AG04450 (cell line): ENCODE measurements around the gene TECTB. TPM values are rescaled to one million over a fixed set of nuclear protein-coding genes. Genes with fewer than 3 reads are reported as not detected.
"Not testable (repeated sequence)": the region's sequence is repeated elsewhere in the genome, so short reads cannot be mapped to it uniquely, and the experiment has no call there.

Source experiments
- CTCF ChIA-PET: fragments of 300-600, 350-600 bp; formaldehyde crosslinking; extraction: SDS; loops from one replicate; lab custom pipeline; 2022; ENCODE audit warnings: antibody characterized with exemption, inconsistent platforms; lab: Charles Lee
- POLR2A ChIA-PET: fragments of 350-600 bp; formaldehyde crosslinking; extraction: SDS; loops from one replicate; lab custom pipeline; 2021; ENCODE audit warnings: antibody characterized with exemption, inconsistent platforms; lab: Yijun Ruan, JAX
- DNase-seq: peaks from one replicate; pipeline ENCODE4 v3.0.0-alpha.2; 2011; ENCODE audit warnings: low read depth, low spot score
- H3K27ac ChIP-seq: one replicate; pipeline ENCODE4 v1.5.1; 2012; ENCODE audit warnings: low read depth, low read length, control low read depth
- H3K27me3 ChIP-seq: one replicate; pipeline ENCODE4 v1.6.0; 2012; ENCODE audit warnings: low read length; ENCODE audit not compliant: control insufficient read depth, insufficient read depth
- H3K4me3 ChIP-seq: 2 replicates; pipeline ENCODE4 v1.5.1; 2011; ENCODE audit warnings: mild to moderate bottlenecking, low read depth, low read length, control low read depth
- H3K9me3 ChIP-seq: 2 replicates; pipeline ENCODE4 v1.5.1; 2012; ENCODE audit warnings: low read length; ENCODE audit not compliant: control insufficient read depth, insufficient read depth
- CTCF ChIP-seq: IDR thresholded peaks from 2 replicates; pipeline ENCODE4 v1.5.1; 2011; ENCODE audit warnings: low read depth, low read length, control low read depth, inconsistent platforms
- polyA plus RNA-seq: library from polyadenylated mRNA; depleted of rRNA; stranded (reverse); fragments of >200 nt; gene quantifications from 2 replicates; pipeline ENCODE4 v1.2.3, GENCODE V29; 2011

Gene TECTB
- polyA plus RNA-seq, 1 experiment, result not detected

DNA sequence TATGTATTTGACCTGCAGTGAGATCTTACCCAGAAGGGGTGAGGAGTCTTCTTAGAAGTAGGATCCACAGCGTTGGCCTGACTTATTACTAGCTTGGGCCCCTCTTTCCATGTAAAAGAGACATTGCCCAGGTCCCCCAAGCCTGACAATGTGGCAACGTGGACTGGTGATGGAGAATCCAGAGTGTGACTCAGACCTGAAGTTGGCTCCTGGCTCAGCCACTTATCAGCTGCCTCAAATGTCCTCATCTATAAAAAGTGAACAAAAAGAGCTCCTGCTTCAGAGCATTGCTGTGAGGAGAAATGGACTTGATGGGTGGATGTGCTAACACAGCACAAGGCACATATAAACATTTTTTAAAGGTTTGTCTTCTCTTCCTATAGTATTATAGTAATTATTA is 35.4 kb upstream of the TECTB start:
- Histone ChIP-seq H3K27me3 (no peaks in the 10 kb centered on the region), H3K9me3 (peaks cover 12% of the 10 kb centered on the region), H3K27ac (no peak overlapping the region), H3K4me3 (no peak overlapping the region)
- DNase-seq, result no peak
- CTCF ChIA-PET, result no interaction called here
- POLR2A ChIA-PET, result no interaction called here
- no peak for TF ChIP-seq CTCF

- Histone ChIP-seq H3K4me3 (no peak overlapping the region), H3K27me3 (no peaks in the 10 kb centered on the region), H3K9me3 (peaks cover 12% of the 10 kb centered on the region), H3K27ac (no peak overlapping the region)
- no peak for DNase-seq
- TF ChIP-seq CTCF, result no peak
- ChIA-PET POLR2A (no interaction called here), CTCF (no interaction called here)
Measured at GRCh38 chr10:112248584-112249295, 34.5 kb upstream of the TECTB start.

DNA sequence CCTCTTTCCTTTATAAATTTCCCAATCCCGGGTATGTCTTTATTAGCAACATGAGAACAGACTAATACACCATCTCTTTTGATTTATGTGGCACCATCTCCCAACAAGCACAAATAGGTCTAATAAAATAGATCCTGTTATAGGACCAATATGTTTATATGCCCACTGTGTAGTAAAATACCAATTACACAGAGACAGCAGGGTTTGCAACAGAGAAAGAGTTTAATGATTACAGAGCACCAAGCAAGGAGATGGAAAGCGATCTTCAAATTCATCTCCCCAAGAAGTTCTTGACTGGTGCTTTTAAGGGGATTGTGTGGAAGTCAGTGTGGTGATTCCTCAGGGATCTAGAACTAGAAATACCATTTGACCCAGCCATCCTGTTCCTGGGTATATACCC is 33.5 kb upstream of the TECTB start:
- peaks cover 12% of the 10 kb centered on the region for H3K9me3 ChIP-seq
- ChIA-PET CTCF (no interaction called here), POLR2A (no interaction called here)
- no peaks in the 10 kb centered on the region for H3K27me3 ChIP-seq
- DNase-seq, result no peak
- TF ChIP-seq CTCF, result no peak
- H3K27ac ChIP-seq, result no peak overlapping the region
- no peak overlapping the region for H3K4me3 ChIP-seq

DNA sequence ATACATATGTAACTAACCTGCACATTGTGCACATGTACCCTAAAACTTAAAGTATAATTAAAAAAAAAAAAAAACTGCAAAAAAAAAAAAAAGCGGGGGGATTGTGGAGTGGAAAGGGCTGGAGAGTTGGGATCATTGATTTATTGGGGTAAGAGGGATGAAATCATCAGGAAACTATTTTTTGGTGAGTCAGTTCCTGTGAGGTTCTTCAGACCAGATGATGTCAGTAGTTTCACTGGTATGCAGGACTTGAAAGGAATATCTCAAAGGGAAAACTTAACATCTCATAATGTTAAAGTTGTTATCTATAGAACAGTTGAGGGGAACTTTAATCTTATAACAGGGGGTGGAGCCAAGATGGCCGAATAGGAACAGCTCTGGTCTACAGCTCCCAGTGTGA is 32.6 kb upstream of the TECTB start:
- no peak for DNase-seq
- ChIA-PET POLR2A (no interaction called here), CTCF (no interaction called here)
- Histone ChIP-seq H3K27me3 (no peaks in the 10 kb centered on the region), H3K4me3 (no peak overlapping the region), H3K9me3 (peaks cover 12% of the 10 kb centered on the region), H3K27ac (no peak overlapping the region)
- no peak for TF ChIP-seq CTCF

GRCh38 chr10:112251238-112251637 is 32.0 kb upstream of the TECTB start:
- POLR2A ChIA-PET, H3K4me3 ChIP-seq, CTCF ChIA-PET, DNase-seq, H3K27me3 ChIP-seq, H3K27ac ChIP-seq: not testable (repeated sequence)
- H3K9me3 ChIP-seq, result peaks cover 12% of the 10 kb centered on the region
